AG04449 (cell line): ENCODE measurements around the gene RPS27A.
"Not testable (repeated sequence)": the region's sequence is repeated elsewhere in the genome, so short reads cannot be mapped to it uniquely, and the experiment has no call there.

ENCODE experiments used
- CTCF ChIA-PET: fragments of 350-600 bp; formaldehyde crosslinking; extraction: SDS; loops from one replicate; lab custom pipeline; 2021; ENCODE audit warnings: antibody characterized with exemption; lab: Yijun Ruan, JAX
- POLR2A ChIA-PET: fragments of 400-600, 350-600 bp; formaldehyde crosslinking; extraction: SDS; loops from one replicate; lab custom pipeline; 2020; ENCODE audit warnings: antibody characterized with exemption, inconsistent platforms; lab: Yijun Ruan, JAX
- DNase-seq: peaks from one replicate; pipeline ENCODE4 v3.0.0-alpha.2; 2010; ENCODE audit warnings: low read depth, low spot score
- H3K4me3 ChIP-seq: 2 replicates; pipeline ENCODE4 v1.5.1; 2011; ENCODE audit warnings: low read depth, mild to moderate bottlenecking, control low read depth, low read length
- CTCF ChIP-seq: IDR thresholded peaks from one replicate; pipeline ENCODE4 v1.5.1; 2011; ENCODE audit warnings: mild to moderate bottlenecking, moderate library complexity, low read length, control low read depth, inconsistent platforms; ENCODE audit not compliant: insufficient read depth; ENCODE audit errors: missing control alignments

RPS27A gene

GRCh38 chr2:55235724-55236538, 3.4 kb downstream of the RPS27A start:
- no peak for DNase-seq
- POLR2A ChIA-PET = no interaction called here
- CTCF ChIA-PET = no interaction called here
- no peak for TF ChIP-seq CTCF
- H3K4me3 ChIP-seq = no peak overlapping the region

- no peak for TF ChIP-seq CTCF
- no peak overlapping the region for H3K4me3 ChIP-seq
- no peak for DNase-seq
- POLR2A ChIA-PET = no interaction called here
- CTCF ChIA-PET = no interaction called here
Observed at GRCh38 chr2:55236992-55237543, 4.6 kb downstream of the RPS27A start.

- no peak overlapping the region for H3K4me3 ChIP-seq
- CTCF ChIA-PET = no interaction called here
- no peak for DNase-seq
- POLR2A ChIA-PET = no interaction called here
- TF ChIP-seq CTCF = no peak
Observed at GRCh38 chr2:55239656-55240222, 7.3 kb downstream of the RPS27A start.

GRCh38 chr2:55241582-55241981, 9.1 kb downstream of the RPS27A start:
- DNase-seq, POLR2A ChIA-PET, H3K4me3 ChIP-seq, CTCF ChIA-PET: not testable (repeated sequence)

GRCh38 chr2:55242617-55243016, 10.1 kb downstream of the RPS27A start:
- TF ChIP-seq CTCF = no peak
- no peak overlapping the region for H3K4me3 ChIP-seq
- CTCF ChIA-PET = no interaction called here
- no peak for DNase-seq
- POLR2A ChIA-PET = no interaction called here

- TF ChIP-seq CTCF = no peak
- no peak overlapping the region for H3K4me3 ChIP-seq
- DNase-seq = no peak
- ChIA-PET CTCF (no interaction called here), POLR2A (no interaction called here)
Observed at GRCh38 chr2:55245411-55245810, 12.9 kb downstream of the RPS27A start.

GRCh38 chr2:55247025-55247424, 14.5 kb downstream of the RPS27A start:
- ChIA-PET POLR2A (no interaction called here), CTCF (interaction anchor here (1.1 kb wide), 1 partner anchor 408 kb away, joined by 3 read pairs; no protein-coding TSS in a partner anchor)
- no peak overlapping the region for H3K4me3 ChIP-seq
- no peak for DNase-seq
- no peak for TF ChIP-seq CTCF
